SK-N-SH treated with all-trans-retinoic acid at 6 μM for 48 hours (cell line): ENCODE measurements around the gene PHACTR4.

Experiments used
- ATAC-seq: fragments of 200-7000 bp; cut with Tn5 transposase; 3 replicates; pipeline ENCODE4 v1.9.1; 2020; ENCODE audit warnings: mild to moderate bottlenecking, moderate library complexity
- ARNTL ChIP-seq: fragments of 450-650 bp; formaldehyde crosslinking; IDR thresholded peaks from 2 replicates; pipeline ENCODE4 v1.5.0; 2020; ENCODE audit warnings: low read depth, mild to moderate bottlenecking, moderate library complexity, borderline replicate concordance
- BACH2 ChIP-seq: fragments of 250-450 bp; sonication (Bioruptor Pico); IDR thresholded peaks from 2 replicates; pipeline ENCODE4 v1.9.0; 2021; ENCODE audit warnings: mild to moderate bottlenecking, borderline replicate concordance
- CSDC2 ChIP-seq: fragments of 250-450 bp; sonication (Bioruptor Pico); IDR thresholded peaks from 2 replicates; pipeline ENCODE4 v1.5.0; 2020; ENCODE audit warnings: mild to moderate bottlenecking, moderate library complexity
- CSRNP3 ChIP-seq: fragments of 250-450 bp; sonication (Bioruptor Pico); IDR thresholded peaks from 2 replicates; pipeline ENCODE4 v1.5.1; 2021; ENCODE audit warnings: mild to moderate bottlenecking, moderate library complexity
- ESRRG ChIP-seq: fragments of 250-450 bp; sonication (Bioruptor Pico); IDR thresholded peaks from 2 replicates; pipeline ENCODE4 v1.6.1; 2021; ENCODE audit warnings: mild to moderate bottlenecking
- GLIS3 ChIP-seq: fragments of 250-450 bp; sonication (Bioruptor Pico); IDR thresholded peaks from 2 replicates; pipeline ENCODE4 v1.5.0; 2020; ENCODE audit warnings: mild to moderate bottlenecking, moderate library complexity
- ISL1 ChIP-seq: fragments of 250-450 bp; sonication (Bioruptor Pico); IDR thresholded peaks from 2 replicates; pipeline ENCODE4 v2.1.2; 2022; ENCODE audit warnings: mild to moderate bottlenecking, moderate library complexity
- OSR1 ChIP-seq: fragments of 250-450 bp; sonication (Bioruptor Pico); IDR thresholded peaks from 2 replicates; pipeline ENCODE4 v1.8.0; 2022; ENCODE audit warnings: moderate library complexity, mild to moderate bottlenecking, inconsistent platforms
- POU6F1 ChIP-seq: fragments of 250-450 bp; sonication (Bioruptor Pico); IDR thresholded peaks from 2 replicates; pipeline ENCODE4 v1.8.0; 2021; ENCODE audit warnings: low read depth, mild to moderate bottlenecking, moderate library complexity, borderline replicate concordance
- PPARA ChIP-seq: fragments of 250-450 bp; sonication (Bioruptor Pico); IDR thresholded peaks from 2 replicates; pipeline ENCODE4 v1.5.0; 2020; ENCODE audit warnings: mild to moderate bottlenecking, borderline replicate concordance
- RARB ChIP-seq: fragments of 250-450 bp; sonication (Bioruptor Pico); IDR thresholded peaks from 2 replicates; pipeline ENCODE4 v1.8.0; 2021; ENCODE audit warnings: mild to moderate bottlenecking, moderate library complexity
- SNAI2 ChIP-seq: fragments of 250-450 bp; sonication (Bioruptor Pico); IDR thresholded peaks from 2 replicates; pipeline ENCODE4 v1.5.0; 2020; ENCODE audit warnings: mild to moderate bottlenecking, moderate library complexity
- TCF4 ChIP-seq: fragments of 250-450 bp; sonication (Bioruptor Pico); IDR thresholded peaks from 2 replicates; pipeline ENCODE4 v1.8.0; 2021; ENCODE audit warnings: mild to moderate bottlenecking, moderate library complexity, borderline replicate concordance
- TSHZ2 ChIP-seq: fragments of 250-450 bp; sonication (Bioruptor Pico); IDR thresholded peaks from 2 replicates; pipeline ENCODE4 v1.5.0; 2020; ENCODE audit warnings: mild to moderate bottlenecking, moderate library complexity
- ZC3H10 ChIP-seq: fragments of 250-450 bp; sonication (Bioruptor Pico); IDR thresholded peaks from 2 replicates; pipeline ENCODE4 v1.5.1; 2021; ENCODE audit warnings: mild to moderate bottlenecking, moderate library complexity
- ZFP3 ChIP-seq: fragments of 250-450 bp; sonication (Bioruptor Pico); IDR thresholded peaks from 2 replicates; pipeline ENCODE4 v1.5.0; 2020; ENCODE audit warnings: mild to moderate bottlenecking, moderate library complexity
- ZFP30 ChIP-seq: fragments of 450-650 bp; formaldehyde crosslinking; IDR thresholded peaks from 2 replicates; pipeline ENCODE4 v1.5.0; 2022; ENCODE audit warnings: mild to moderate bottlenecking, moderate library complexity
- ZNF565 ChIP-seq: fragments of 450-650 bp; formaldehyde crosslinking; conservative IDR thresholded peaks from 2 replicates; pipeline ENCODE4 v1.5.0; 2020; ENCODE audit warnings: low read depth, mild to moderate bottlenecking, moderate library complexity
- ZNF70 ChIP-seq: fragments of 450-650 bp; formaldehyde crosslinking; IDR thresholded peaks from 2 replicates; pipeline ENCODE4 v1.5.0; 2020; ENCODE audit warnings: mild to moderate bottlenecking, moderate library complexity
- ZNF8 ChIP-seq: fragments of 450-650 bp; formaldehyde crosslinking; IDR thresholded peaks from 2 replicates; pipeline ENCODE4 v1.5.0; 2020; ENCODE audit warnings: mild to moderate bottlenecking, moderate library complexity
- TF ChIP-seq, protein P1 (sequence below): fragments of 250-450 bp; sonication (Bioruptor Pico); IDR thresholded peaks from 2 replicates; pipeline ENCODE4 v1.8.0; 2020; ENCODE audit warnings: mild to moderate bottlenecking, moderate library complexity, borderline replicate concordance
- TF ChIP-seq, protein P2 (sequence below): fragments of 250-450 bp; sonication (Bioruptor Pico); IDR thresholded peaks from 2 replicates; pipeline ENCODE4 v1.5.1; 2020; ENCODE audit warnings: low read depth, mild to moderate bottlenecking, moderate library complexity

The PHACTR4 gene

DNA sequence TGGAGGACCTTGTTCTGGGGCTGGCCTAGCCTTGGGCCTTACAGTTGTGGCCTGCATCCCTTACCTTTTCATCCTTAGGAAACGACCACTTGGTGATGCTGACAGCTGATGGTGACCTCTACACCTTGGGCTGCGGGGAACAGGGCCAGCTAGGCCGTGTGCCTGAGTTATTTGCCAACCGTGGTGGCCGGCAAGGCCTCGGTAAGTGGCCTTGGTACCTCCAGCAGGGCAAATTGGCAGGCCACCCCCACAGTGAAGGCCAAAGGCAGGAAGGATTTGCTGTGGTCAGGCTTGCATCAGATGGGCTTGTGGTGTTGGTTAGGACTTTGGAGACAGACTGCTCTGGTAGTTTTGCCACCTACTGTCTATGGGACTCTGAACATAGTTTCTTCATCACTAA, 165.6 kb downstream of the PHACTR4 start:
- TF ChIP-seq BACH2 (CRISPR knock-in tag) (no peak), ISL1 (no peak), PPARA (CRISPR knock-in tag) (no peak), ESRRG (CRISPR knock-in tag) (no peak), ZC3H10 (CRISPR knock-in tag) (no peak), ZFP3 (CRISPR knock-in tag) (no peak), ZFP30 (CRISPR knock-in tag) (no peak), SNAI2 (CRISPR knock-in tag) (no peak), TSHZ2 (CRISPR knock-in tag) (no peak), ZNF8 (CRISPR knock-in tag) (no peak), CSRNP3 (CRISPR knock-in tag) (no peak), ZNF70 (no peak), GLIS3 (CRISPR knock-in tag) (no peak)
- TF ChIP-seq, protein P1, sequence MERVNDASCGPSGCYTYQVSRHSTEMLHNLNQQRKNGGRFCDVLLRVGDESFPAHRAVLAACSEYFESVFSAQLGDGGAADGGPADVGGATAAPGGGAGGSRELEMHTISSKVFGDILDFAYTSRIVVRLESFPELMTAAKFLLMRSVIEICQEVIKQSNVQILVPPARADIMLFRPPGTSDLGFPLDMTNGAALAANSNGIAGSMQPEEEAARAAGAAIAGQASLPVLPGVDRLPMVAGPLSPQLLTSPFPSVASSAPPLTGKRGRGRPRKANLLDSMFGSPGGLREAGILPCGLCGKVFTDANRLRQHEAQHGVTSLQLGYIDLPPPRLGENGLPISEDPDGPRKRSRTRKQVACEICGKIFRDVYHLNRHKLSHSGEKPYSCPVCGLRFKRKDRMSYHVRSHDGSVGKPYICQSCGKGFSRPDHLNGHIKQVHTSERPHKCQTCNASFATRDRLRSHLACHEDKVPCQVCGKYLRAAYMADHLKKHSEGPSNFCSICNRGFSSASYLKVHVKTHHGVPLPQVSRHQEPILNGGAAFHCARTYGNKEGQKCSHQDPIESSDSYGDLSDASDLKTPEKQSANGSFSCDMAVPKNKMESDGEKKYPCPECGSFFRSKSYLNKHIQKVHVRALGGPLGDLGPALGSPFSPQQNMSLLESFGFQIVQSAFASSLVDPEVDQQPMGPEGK: no peak
- no peak for ATAC-seq

DNA sequence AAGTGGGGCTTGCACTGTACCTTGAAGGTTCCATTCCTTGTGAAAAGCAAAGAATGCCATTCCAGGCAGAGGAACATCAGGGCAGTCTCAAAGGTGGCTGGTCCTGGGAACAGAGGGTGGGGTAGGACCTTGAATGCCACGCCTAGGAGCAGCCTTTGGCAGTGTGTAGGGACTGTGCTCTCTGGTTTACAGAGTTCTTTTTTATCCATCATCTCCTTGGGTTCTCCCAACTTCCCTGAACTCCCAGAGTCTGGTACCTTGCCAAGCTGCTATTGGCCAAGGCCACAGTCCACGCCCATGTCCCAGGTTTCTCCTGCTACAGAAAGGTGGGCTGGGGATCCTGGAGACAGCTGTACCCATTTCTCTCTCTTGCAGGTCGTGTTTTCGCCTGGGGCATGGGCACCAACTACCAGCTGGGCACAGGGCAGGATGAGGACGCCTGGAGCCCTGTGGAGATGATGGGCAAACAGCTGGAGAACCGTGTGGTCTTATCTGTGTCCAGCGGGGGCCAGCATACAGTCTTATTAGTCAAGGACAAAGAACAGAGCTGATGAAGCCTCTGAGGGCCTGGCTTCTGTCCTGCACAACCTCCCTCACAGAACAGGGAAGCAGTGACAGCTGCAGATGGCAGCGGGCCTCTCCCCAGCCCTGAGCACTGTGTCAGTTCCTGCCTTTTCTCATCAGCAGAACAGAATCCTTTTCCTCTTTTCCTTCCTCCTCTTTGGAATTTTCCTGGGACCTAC, 168.1 kb downstream of the PHACTR4 start:
- ATAC-seq: peak; percentile 44; the same call in 2 of the 3 replicates
- TF ChIP-seq PPARA (CRISPR knock-in tag) (no peak), ESRRG (CRISPR knock-in tag) (no peak), ZNF8 (CRISPR knock-in tag) (no peak), ZFP3 (CRISPR knock-in tag) (no peak), TSHZ2 (CRISPR knock-in tag) (no peak), ARNTL (CRISPR knock-in tag) (no peak), ZNF565 (CRISPR knock-in tag) (no peak), GLIS3 (CRISPR knock-in tag) (no peak), RARB (no peak), POU6F1 (CRISPR knock-in tag) (no peak), ZNF70 (no peak), TCF4 (CRISPR knock-in tag) (no peak), OSR1 (CRISPR knock-in tag) (no peak), ISL1 (no peak), CSRNP3 (CRISPR knock-in tag) (no peak), CSDC2 (CRISPR knock-in tag) (no peak), ZC3H10 (CRISPR knock-in tag) (no peak), BACH2 (CRISPR knock-in tag) (no peak), SNAI2 (CRISPR knock-in tag) (no peak)
- TF ChIP-seq, protein P2, sequence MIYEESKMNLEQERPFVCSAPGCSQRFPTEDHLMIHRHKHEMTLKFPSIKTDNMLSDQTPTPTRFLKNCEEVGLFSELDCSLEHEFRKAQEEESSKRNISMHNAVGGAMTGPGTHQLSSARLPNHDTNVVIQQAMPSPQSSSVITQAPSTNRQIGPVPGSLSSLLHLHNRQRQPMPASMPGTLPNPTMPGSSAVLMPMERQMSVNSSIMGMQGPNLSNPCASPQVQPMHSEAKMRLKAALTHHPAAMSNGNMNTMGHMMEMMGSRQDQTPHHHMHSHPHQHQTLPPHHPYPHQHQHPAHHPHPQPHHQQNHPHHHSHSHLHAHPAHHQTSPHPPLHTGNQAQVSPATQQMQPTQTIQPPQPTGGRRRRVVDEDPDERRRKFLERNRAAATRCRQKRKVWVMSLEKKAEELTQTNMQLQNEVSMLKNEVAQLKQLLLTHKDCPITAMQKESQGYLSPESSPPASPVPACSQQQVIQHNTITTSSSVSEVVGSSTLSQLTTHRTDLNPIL: no peak
